Liver (tissue), 9 donors: ENCODE data around the gene RBM39. TPM values are rescaled to one million over a fixed set of nuclear protein-coding genes. Genes with fewer than 3 reads are reported as not detected.
A peak's percentile ranks its signal among the peaks of the same experiment; 100 is the strongest.

ENCODE experiments used
- DNase-seq: peaks from one replicate; pipeline ENCODE4 v3.0.0-alpha.2; 2017; ENCODE audit warnings: low spot score
- H3K27ac ChIP-seq, 2 donors: one replicate each; pipeline ENCODE4 v1.7.0; 2013; ENCODE audit warnings: inconsistent platforms in 2 of 2, low read length in 2 of 2, control low read depth in 1 of 2, low read depth in 1 of 2, mild to moderate bottlenecking in 1 of 2
- H3K27me3 ChIP-seq, 4 donors: one replicate each; pipeline versions ENCODE4 v1.6.1 to v1.7.0; 2013; ENCODE audit warnings: low read length in 3 of 4, inconsistent platforms in 1 of 4, mild to moderate bottlenecking in 1 of 4, moderate library complexity in 1 of 4; ENCODE audit not compliant: control insufficient read depth in 4 of 4, insufficient read depth in 4 of 4
- H3K36me3 ChIP-seq, 4 donors: one replicate each; pipeline versions ENCODE4 v1.6.1 to v1.7.0; 2013; ENCODE audit warnings: low read length in 3 of 4, mild to moderate bottlenecking in 3 of 4, low read depth in 1 of 4, moderate library complexity in 1 of 4; ENCODE audit not compliant: control insufficient read depth in 4 of 4, insufficient read depth in 3 of 4
- H3K4me1 ChIP-seq, 4 donors: one replicate each; pipeline versions ENCODE4 v1.6.1 to v1.7.0; 2013; ENCODE audit warnings: low read length in 3 of 4, mild to moderate bottlenecking in 3 of 4, moderate library complexity in 1 of 4; ENCODE audit not compliant: control insufficient read depth in 4 of 4, insufficient read depth in 4 of 4
- H3K4me3 ChIP-seq, 3 donors: one replicate each; pipeline versions ENCODE4 v1.6.1 to v1.7.0; 2013; ENCODE audit warnings: low read length in 3 of 3, control low read depth in 1 of 3, low read depth in 1 of 3, mild to moderate bottlenecking in 1 of 3
- H3K9ac ChIP-seq, 2 donors: one replicate each; pipeline ENCODE4 v1.7.0; 2013; ENCODE audit warnings: low read length in 2 of 2, mild to moderate bottlenecking in 2 of 2, moderate library complexity in 2 of 2, control low read depth in 1 of 2, low read depth in 1 of 2
- H3K9me3 ChIP-seq, 4 donors: one replicate each; pipeline versions ENCODE4 v1.6.1 to v1.7.0; 2013; ENCODE audit warnings: low read length in 3 of 4; ENCODE audit not compliant: control insufficient read depth in 4 of 4
- EGR1 ChIP-seq, 2 donors: IDR thresholded peaks; 2 replicates each; pipeline ENCODE4 v1.6.1; 2016 to 2018; ENCODE audit warnings: antibody characterized with exemption in 2 of 2, low read depth in 2 of 2
- FOXA1 ChIP-seq: IDR thresholded peaks from 2 replicates; pipeline ENCODE4 v1.6.1; 2016; ENCODE audit warnings: antibody characterized with exemption
- FOXA2 ChIP-seq: IDR thresholded peaks from 2 replicates; pipeline ENCODE4 v1.6.1; 2016; ENCODE audit warnings: antibody characterized with exemption
- GABPA ChIP-seq, 2 donors: IDR thresholded peaks in 1 of 2; conservative IDR thresholded peaks in 1 of 2; 2 replicates each; pipeline ENCODE4 v1.6.1; 2016; ENCODE audit warnings: antibody characterized with exemption in 2 of 2, mild to moderate bottlenecking in 1 of 2, moderate library complexity in 1 of 2
- HNF4A ChIP-seq, 2 donors: conservative IDR thresholded peaks; 2 replicates each; pipeline ENCODE4 v1.6.1; 2016; ENCODE audit warnings: antibody characterized with exemption in 2 of 2, mild to moderate bottlenecking in 2 of 2
- HNF4G ChIP-seq: IDR thresholded peaks from 2 replicates; pipeline ENCODE4 v1.6.1; 2016; ENCODE audit warnings: antibody characterized with exemption
- JUND ChIP-seq, 2 donors: IDR thresholded peaks; 2 replicates each; pipeline ENCODE4 v1.6.1; 2016; ENCODE audit warnings: antibody characterized with exemption in 2 of 2
- NR2F2 ChIP-seq: IDR thresholded peaks from 2 replicates; pipeline ENCODE4 v1.6.1; 2016; ENCODE audit warnings: antibody characterized with exemption
- RXRA ChIP-seq, 2 donors: IDR thresholded peaks; 2 replicates each; pipeline ENCODE4 v1.6.1; 2017 to 2018; ENCODE audit warnings: antibody characterized with exemption in 2 of 2, mild to moderate bottlenecking in 1 of 2
- SP1 ChIP-seq: IDR thresholded peaks from 2 replicates; pipeline ENCODE4 v1.6.1; 2018; ENCODE audit warnings: antibody characterized with exemption, mild to moderate bottlenecking
- TAF1 ChIP-seq: conservative IDR thresholded peaks from 2 replicates; pipeline ENCODE4 v1.6.1; 2016; ENCODE audit warnings: antibody characterized with exemption, mild to moderate bottlenecking
- YY1 ChIP-seq: IDR thresholded peaks from 2 replicates; pipeline ENCODE4 v1.6.1; 2016; ENCODE audit warnings: antibody characterized with exemption, mild to moderate bottlenecking
- WGBS: extraction: QIAGEN DNeasy Blood & Tissue Kit; methylation state at CpG from one replicate; pipeline ENCODE4 v1.1.7; 2013; 5-methylcytosine and 5-hydroxymethylcytosine counted together
- polyA plus RNA-seq, 2 donors: library from polyadenylated mRNA; stranded (reverse) in 1 of 2; unstranded in 1 of 2; fragments of 200-250 nt in 1 of 2; fragments of >200 nt in 1 of 2; fragmentation: Nextera tagmentation in 1 of 2; extraction: Ambion mirVana in 1 of 2; gene quantifications; one replicate each; pipeline versions ENCODE4 v1.2.1 to v1.2.3, GENCODE V29; 2013 to 2015
- total RNA-seq, 2 donors: library from RNA; depleted of rRNA; stranded (reverse); fragments of >200 nt; gene quantifications; one replicate each; pipeline ENCODE4 v1.2.3, GENCODE V29; 2014
- TF ChIP-seq, protein P1 (sequence below): IDR thresholded peaks from 2 replicates; pipeline ENCODE4 v1.6.1; 2016; ENCODE audit warnings: antibody characterized with exemption, mild to moderate bottlenecking
- TF ChIP-seq, protein P2 (sequence below): IDR thresholded peaks from 2 replicates; pipeline ENCODE4 v1.6.1; 2016; ENCODE audit warnings: antibody characterized with exemption
- TF ChIP-seq, protein P3 (sequence below): IDR thresholded peaks from 2 replicates; pipeline ENCODE4 v1.6.1; 2016; ENCODE audit warnings: antibody characterized with exemption
- TF ChIP-seq, protein P4 (sequence below): fragments of 150-350 bp; IDR thresholded peaks from 2 replicates; pipeline ENCODE4 v1.5.1; 2017; ENCODE audit warnings: improper control_type of control experiment, low read depth, low read length; ENCODE audit not compliant: missing input control
- TF ChIP-seq, protein P5 (sequence below): IDR thresholded peaks from 2 replicates; pipeline ENCODE4 v1.6.1; 2016; ENCODE audit warnings: antibody characterized with exemption
- donor health status: healthy.
- donor health status: healthy.
- donor health status: healthy.
- donor health status: healthy.
- donor health status: healthy.

Gene RBM39
- total and polyA plus RNA-seq, 4 donors = 57.2 to 211 (median 198) TPM

DNA sequence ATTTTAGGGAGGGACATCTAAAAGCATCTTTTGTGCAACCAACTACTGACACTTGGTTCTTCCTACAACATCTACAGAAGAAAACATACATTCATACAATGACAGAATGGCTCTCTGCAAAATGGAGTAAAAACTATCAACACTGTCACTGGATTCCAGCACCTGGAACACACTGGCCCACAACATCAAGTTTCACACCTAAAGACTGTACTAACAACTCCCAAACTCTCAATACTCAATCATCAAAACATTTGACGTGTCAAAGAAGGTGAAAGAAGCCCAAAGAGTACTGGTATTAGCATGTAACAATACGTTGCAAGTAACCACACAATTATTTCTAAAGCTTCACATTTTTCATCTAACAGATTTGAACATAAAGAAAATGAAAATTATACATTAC lies 79.5 kb downstream of the RBM39 start:
- Histone ChIP-seq H3K27me3 (no peaks in the 10 kb centered on the region), H3K36me3 (no peaks in the 10 kb centered on the region), H3K4me1 (peaks cover 9 to 40% (median 22%) of the 10 kb centered on the region in 4 donors), H3K27ac (no peak overlapping the region), H3K9me3 (no peaks in the 10 kb centered on the region), H3K9ac (peak overlapping the region in 1 of 2 donors; percentile 24), H3K4me3 (no peak overlapping the region)
- TF ChIP-seq HNF4A (conservative IDR thresholded peaks at IDR 0.05) (no peak), HNF4G (no peak), FOXA2 (no peak), TAF1 (no peak), YY1 (no peak)
- TF ChIP-seq, protein P1, sequence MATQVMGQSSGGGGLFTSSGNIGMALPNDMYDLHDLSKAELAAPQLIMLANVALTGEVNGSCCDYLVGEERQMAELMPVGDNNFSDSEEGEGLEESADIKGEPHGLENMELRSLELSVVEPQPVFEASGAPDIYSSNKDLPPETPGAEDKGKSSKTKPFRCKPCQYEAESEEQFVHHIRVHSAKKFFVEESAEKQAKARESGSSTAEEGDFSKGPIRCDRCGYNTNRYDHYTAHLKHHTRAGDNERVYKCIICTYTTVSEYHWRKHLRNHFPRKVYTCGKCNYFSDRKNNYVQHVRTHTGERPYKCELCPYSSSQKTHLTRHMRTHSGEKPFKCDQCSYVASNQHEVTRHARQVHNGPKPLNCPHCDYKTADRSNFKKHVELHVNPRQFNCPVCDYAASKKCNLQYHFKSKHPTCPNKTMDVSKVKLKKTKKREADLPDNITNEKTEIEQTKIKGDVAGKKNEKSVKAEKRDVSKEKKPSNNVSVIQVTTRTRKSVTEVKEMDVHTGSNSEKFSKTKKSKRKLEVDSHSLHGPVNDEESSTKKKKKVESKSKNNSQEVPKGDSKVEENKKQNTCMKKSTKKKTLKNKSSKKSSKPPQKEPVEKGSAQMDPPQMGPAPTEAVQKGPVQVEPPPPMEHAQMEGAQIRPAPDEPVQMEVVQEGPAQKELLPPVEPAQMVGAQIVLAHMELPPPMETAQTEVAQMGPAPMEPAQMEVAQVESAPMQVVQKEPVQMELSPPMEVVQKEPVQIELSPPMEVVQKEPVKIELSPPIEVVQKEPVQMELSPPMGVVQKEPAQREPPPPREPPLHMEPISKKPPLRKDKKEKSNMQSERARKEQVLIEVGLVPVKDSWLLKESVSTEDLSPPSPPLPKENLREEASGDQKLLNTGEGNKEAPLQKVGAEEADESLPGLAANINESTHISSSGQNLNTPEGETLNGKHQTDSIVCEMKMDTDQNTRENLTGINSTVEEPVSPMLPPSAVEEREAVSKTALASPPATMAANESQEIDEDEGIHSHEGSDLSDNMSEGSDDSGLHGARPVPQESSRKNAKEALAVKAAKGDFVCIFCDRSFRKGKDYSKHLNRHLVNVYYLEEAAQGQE = no peak
- DNase-seq = no peak
- 52% methylated on average over 2 of the region's 2 CpGs for WGBS

DNA sequence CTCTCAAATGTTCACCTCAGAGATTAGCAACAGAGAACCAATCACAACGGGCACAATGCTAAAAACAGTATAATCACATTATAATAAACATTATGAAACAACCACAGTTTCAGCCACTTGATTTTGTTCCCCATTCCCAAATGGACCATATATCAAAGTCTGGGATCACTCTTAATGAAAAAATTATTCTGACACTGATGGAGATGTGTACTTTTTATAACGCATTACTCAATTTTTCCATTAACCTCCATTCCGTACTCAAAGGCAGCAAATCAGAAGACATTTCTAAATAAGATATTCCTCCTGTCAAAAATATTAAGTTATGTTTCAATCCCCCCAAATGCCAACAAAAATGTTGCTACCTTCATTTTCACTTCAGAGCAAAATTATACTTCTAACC lies 80.2 kb downstream of the RBM39 start:
- peaks cover 9 to 44% (median 22%) of the 10 kb centered on the region in 4 donors for H3K4me1 ChIP-seq
- WGBS = 46% methylated on average over 3 of the region's 3 CpGs
- no peak for DNase-seq
- no peak overlapping the region for H3K27ac ChIP-seq
- no peak overlapping the region for H3K9ac ChIP-seq
- no peaks in the 10 kb centered on the region for H3K27me3 ChIP-seq
- H3K36me3 ChIP-seq = peaks cover 0 to 2% (median 0%) of the 10 kb centered on the region in 4 donors
- H3K4me3 ChIP-seq = no peak overlapping the region
- peak in 1 of 2 donors; percentile 54 for TF ChIP-seq JUND (IDR thresholded peaks at IDR 0.05)
- TF ChIP-seq, protein P2, sequence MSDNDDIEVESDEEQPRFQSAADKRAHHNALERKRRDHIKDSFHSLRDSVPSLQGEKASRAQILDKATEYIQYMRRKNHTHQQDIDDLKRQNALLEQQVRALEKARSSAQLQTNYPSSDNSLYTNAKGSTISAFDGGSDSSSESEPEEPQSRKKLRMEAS = no peak
- H3K9me3 ChIP-seq = no peaks in the 10 kb centered on the region

DNA sequence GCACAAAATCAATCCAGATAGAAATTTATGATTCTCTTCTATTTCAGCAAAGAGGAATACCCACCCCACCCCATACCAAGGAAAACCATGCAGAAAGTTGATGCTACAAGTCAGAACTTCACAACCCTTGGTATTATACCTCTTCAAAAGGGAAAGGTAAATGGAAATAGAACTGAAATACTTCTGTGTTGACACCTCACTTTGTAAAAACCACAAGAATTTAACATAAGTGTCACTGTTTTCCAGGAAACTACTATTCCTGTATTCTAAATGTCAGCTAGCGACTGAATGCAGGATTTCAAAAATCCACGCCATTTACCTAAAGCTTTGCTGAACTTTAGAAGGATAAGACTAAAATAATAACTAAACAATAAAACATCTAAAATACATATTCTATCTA lies 81.0 kb downstream of the RBM39 start:
- peaks cover 0 to 2% (median 0%) of the 10 kb centered on the region in 4 donors for H3K36me3 ChIP-seq
- H3K4me1 ChIP-seq = peaks cover 11 to 44% (median 22%) of the 10 kb centered on the region in 4 donors
- DNase-seq = no peak
- no peak overlapping the region for H3K27ac ChIP-seq
- H3K4me3 ChIP-seq = no peak overlapping the region
- no peaks in the 10 kb centered on the region for H3K9me3 ChIP-seq
- H3K9ac ChIP-seq = no peak overlapping the region
- WGBS = 89% methylated on average over 2 of the region's 2 CpGs
- TF ChIP-seq HNF4A (conservative IDR thresholded peaks at IDR 0.05) (no peak), RXRA (IDR thresholded peaks at IDR 0.05) (no peak), JUND (IDR thresholded peaks at IDR 0.05) (no peak), EGR1 (IDR thresholded peaks at IDR 0.05; ENCODE audit: low read depth in 2 of 2) (no peak), FOXA2 (no peak), TAF1 (no peak), GABPA (IDR thresholded peaks at IDR 0.05 in 1 of 2, conservative IDR thresholded peaks at IDR 0.05 in 1 of 2) (no peak), NR2F2 (no peak), HNF4G (no peak), SP1 (no peak), FOXA1 (no peak)
- TF ChIP-seq, protein P3, sequence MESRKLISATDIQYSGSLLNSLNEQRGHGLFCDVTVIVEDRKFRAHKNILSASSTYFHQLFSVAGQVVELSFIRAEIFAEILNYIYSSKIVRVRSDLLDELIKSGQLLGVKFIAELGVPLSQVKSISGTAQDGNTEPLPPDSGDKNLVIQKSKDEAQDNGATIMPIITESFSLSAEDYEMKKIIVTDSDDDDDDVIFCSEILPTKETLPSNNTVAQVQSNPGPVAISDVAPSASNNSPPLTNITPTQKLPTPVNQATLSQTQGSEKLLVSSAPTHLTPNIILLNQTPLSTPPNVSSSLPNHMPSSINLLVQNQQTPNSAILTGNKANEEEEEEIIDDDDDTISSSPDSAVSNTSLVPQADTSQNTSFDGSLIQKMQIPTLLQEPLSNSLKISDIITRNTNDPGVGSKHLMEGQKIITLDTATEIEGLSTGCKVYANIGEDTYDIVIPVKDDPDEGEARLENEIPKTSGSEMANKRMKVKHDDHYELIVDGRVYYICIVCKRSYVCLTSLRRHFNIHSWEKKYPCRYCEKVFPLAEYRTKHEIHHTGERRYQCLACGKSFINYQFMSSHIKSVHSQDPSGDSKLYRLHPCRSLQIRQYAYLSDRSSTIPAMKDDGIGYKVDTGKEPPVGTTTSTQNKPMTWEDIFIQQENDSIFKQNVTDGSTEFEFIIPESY = no peak
- TF ChIP-seq, protein P4, sequence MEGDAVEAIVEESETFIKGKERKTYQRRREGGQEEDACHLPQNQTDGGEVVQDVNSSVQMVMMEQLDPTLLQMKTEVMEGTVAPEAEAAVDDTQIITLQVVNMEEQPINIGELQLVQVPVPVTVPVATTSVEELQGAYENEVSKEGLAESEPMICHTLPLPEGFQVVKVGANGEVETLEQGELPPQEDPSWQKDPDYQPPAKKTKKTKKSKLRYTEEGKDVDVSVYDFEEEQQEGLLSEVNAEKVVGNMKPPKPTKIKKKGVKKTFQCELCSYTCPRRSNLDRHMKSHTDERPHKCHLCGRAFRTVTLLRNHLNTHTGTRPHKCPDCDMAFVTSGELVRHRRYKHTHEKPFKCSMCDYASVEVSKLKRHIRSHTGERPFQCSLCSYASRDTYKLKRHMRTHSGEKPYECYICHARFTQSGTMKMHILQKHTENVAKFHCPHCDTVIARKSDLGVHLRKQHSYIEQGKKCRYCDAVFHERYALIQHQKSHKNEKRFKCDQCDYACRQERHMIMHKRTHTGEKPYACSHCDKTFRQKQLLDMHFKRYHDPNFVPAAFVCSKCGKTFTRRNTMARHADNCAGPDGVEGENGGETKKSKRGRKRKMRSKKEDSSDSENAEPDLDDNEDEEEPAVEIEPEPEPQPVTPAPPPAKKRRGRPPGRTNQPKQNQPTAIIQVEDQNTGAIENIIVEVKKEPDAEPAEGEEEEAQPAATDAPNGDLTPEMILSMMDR = no peak
- TF ChIP-seq, protein P2 = no peak
- TF ChIP-seq, protein P5, sequence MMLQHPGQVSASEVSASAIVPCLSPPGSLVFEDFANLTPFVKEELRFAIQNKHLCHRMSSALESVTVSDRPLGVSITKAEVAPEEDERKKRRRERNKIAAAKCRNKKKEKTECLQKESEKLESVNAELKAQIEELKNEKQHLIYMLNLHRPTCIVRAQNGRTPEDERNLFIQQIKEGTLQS = no peak
- no peaks in the 10 kb centered on the region for H3K27me3 ChIP-seq
